NOMO-1 treated with dmso at 0.1 percent for 144 hours (cell line): ENCODE results near the gene TOP2A.

Experiments used
- DNase-seq: peaks from one replicate; lab custom pipeline; 2025; ENCODE audit not compliant: unreplicated experiment; lab: John Stamatoyannopoulos, UW

Gene TOP2A

GRCh38 chr17:40452921-40453378, 35.3 kb upstream of the TOP2A start:
- no peak for DNase-seq

GRCh38 chr17:40452216-40452787, 34.6 kb upstream of the TOP2A start:
- no peak for DNase-seq

GRCh38 chr17:40451420-40451819, 33.7 kb upstream of the TOP2A start:
- no peak for DNase-seq

GRCh38 chr17:40450175-40450574, 32.5 kb upstream of the TOP2A start:
- DNase-seq, result no peak

- DNase-seq, result no peak
These were observed 31.1 kb upstream of the TOP2A start for GRCh38 chr17:40448639-40449261.

- peak; percentile 16 for DNase-seq
These were observed 30.5 kb upstream of the TOP2A start for GRCh38 chr17:40448213-40448638.

- DNase-seq, result no peak
These were observed 30.1 kb upstream of the TOP2A start for GRCh38 chr17:40447806-40448205.

GRCh38 chr17:40447148-40447644, 29.5 kb upstream of the TOP2A start:
- no peak for DNase-seq

GRCh38 chr17:40445751-40446468, 28.2 kb upstream of the TOP2A start:
- no peak for DNase-seq

GRCh38 chr17:40443988-40444899, 26.5 kb upstream of the TOP2A start:
- DNase-seq, result no peak

GRCh38 chr17:40443196-40443987, 25.7 kb upstream of the TOP2A start, which contains the start of gene IGFBP4:
IGFBP4 (plus strand) TSS chr17:40443450; CDS start chr17:40443736, 286 bp downstream.
- DNase-seq, result peak; percentile 56

- DNase-seq, result no peak
These were observed 24.9 kb upstream of the TOP2A start for GRCh38 chr17:40442392-40443195.

- DNase-seq, result no peak
These were observed 22.5 kb upstream of the TOP2A start for GRCh38 chr17:40440166-40440565.

- DNase-seq, result peak; percentile 7
These were observed 19.5 kb upstream of the TOP2A start for GRCh38 chr17:40437095-40437732.

GRCh38 chr17:40436636-40437035, 18.9 kb upstream of the TOP2A start:
- DNase-seq, result no peak

- DNase-seq, result no peak
These were observed 16.1 kb upstream of the TOP2A start for GRCh38 chr17:40433551-40434415.

- no peak for DNase-seq
These were observed 15.3 kb upstream of the TOP2A start for GRCh38 chr17:40432864-40433528.
